H9 (cell line): ENCODE results near the gene SDHB. TPM values are rescaled to one million over a fixed set of nuclear protein-coding genes. Genes with fewer than 3 reads are reported as not detected.

Source experiments
- DNase-seq: peaks from one replicate; pipeline ENCODE4 v3.0.0-alpha.2; 2017
- H2AFZ ChIP-seq: one replicate; pipeline ENCODE4 v1.6.1; 2013; ENCODE audit warnings: mild to moderate bottlenecking, low read length, control low read depth, moderate library complexity
- H2AK5ac ChIP-seq: 2 replicates; pipeline ENCODE4 v1.6.1; 2013; ENCODE audit warnings: low read length, control low read depth, mixed read lengths; ENCODE audit not compliant: insufficient read length
- H2BK120ac ChIP-seq: one replicate; pipeline ENCODE4 v1.6.1; 2013; ENCODE audit warnings: low read depth, mild to moderate bottlenecking, low read length, control low read depth, inconsistent platforms; ENCODE audit not compliant: poor library complexity, severe bottlenecking
- H2BK12ac ChIP-seq: 2 replicates; pipeline ENCODE4 v1.6.1; 2013; ENCODE audit warnings: low read length, control low read depth, mixed read lengths, low read depth; ENCODE audit not compliant: insufficient read length
- H2BK15ac ChIP-seq: 2 replicates; pipeline ENCODE4 v1.6.1; 2013; ENCODE audit warnings: low read depth, low read length, control low read depth
- H2BK20ac ChIP-seq: one replicate; pipeline ENCODE4 v1.6.1; 2013; ENCODE audit warnings: low read depth, mild to moderate bottlenecking, low read length, control low read depth, inconsistent platforms; ENCODE audit not compliant: poor library complexity, severe bottlenecking
- H2BK5ac ChIP-seq: 2 replicates; pipeline ENCODE4 v1.6.1; 2013; ENCODE audit warnings: low read length, control low read depth, mixed read lengths; ENCODE audit not compliant: insufficient read length
- H3K14ac ChIP-seq: 2 replicates; pipeline ENCODE4 v1.6.1; 2013; ENCODE audit warnings: low read length, control low read depth; ENCODE audit not compliant: insufficient read depth
- H3K18ac ChIP-seq: 2 replicates; pipeline ENCODE4 v1.6.1; 2013; ENCODE audit warnings: low read depth, mild to moderate bottlenecking, mixed read lengths, low read length, control low read depth; ENCODE audit not compliant: insufficient read length
- H3K23ac ChIP-seq: 2 replicates; pipeline ENCODE4 v1.6.1; 2013; ENCODE audit warnings: low read length, control low read depth, mixed read lengths, low read depth; ENCODE audit not compliant: insufficient read length
- H3K23me2 ChIP-seq: 2 replicates; pipeline ENCODE4 v1.6.1; 2013; ENCODE audit warnings: low read depth, mild to moderate bottlenecking, mixed read lengths, low read length, control low read depth; ENCODE audit not compliant: insufficient read length, poor library complexity, severe bottlenecking
- H3K27ac ChIP-seq: 2 replicates; pipeline ENCODE4 v1.5.1; 2013; ENCODE audit warnings: low read length, control low read depth, mixed read lengths, low read depth; ENCODE audit not compliant: insufficient read length
- H3K27me3 ChIP-seq: 2 replicates; pipeline ENCODE4 v1.6.1; 2013; ENCODE audit warnings: low read length, control low read depth, inconsistent platforms; ENCODE audit not compliant: insufficient read depth
- H3K4ac ChIP-seq: 2 replicates; pipeline ENCODE4 v1.6.1; 2013; ENCODE audit warnings: low read depth, mild to moderate bottlenecking, control low read depth, inconsistent platforms, low read length, moderate library complexity
- H3K4me1 ChIP-seq: 2 replicates; pipeline ENCODE4 v1.6.1; 2013; ENCODE audit warnings: low read length, control low read depth, inconsistent platforms; ENCODE audit not compliant: insufficient read depth
- H3K4me2 ChIP-seq: 2 replicates; pipeline ENCODE4 v1.6.1; 2013; ENCODE audit warnings: low read length, control low read depth, mixed read lengths; ENCODE audit not compliant: insufficient read length, insufficient read depth
- H3K56ac ChIP-seq: 2 replicates; pipeline ENCODE4 v1.6.1; 2013; ENCODE audit warnings: low read depth, mild to moderate bottlenecking, mixed read lengths, low read length, control low read depth; ENCODE audit not compliant: insufficient read length
- H3K79me1 ChIP-seq: 2 replicates; pipeline ENCODE4 v1.6.1; 2013; ENCODE audit warnings: low read depth, mild to moderate bottlenecking, moderate library complexity, low read length, control low read depth, inconsistent platforms; ENCODE audit not compliant: insufficient read depth, poor library complexity, severe bottlenecking
- H3K79me2 ChIP-seq: 2 replicates; pipeline ENCODE4 v1.6.1; 2013; ENCODE audit warnings: low read length, control low read depth, inconsistent platforms; ENCODE audit not compliant: insufficient read depth
- H3K9ac ChIP-seq: 2 replicates; pipeline ENCODE4 v1.6.1; 2013; ENCODE audit warnings: low read length, control low read depth, mixed read lengths; ENCODE audit not compliant: insufficient read length; ENCODE audit errors: extremely low read depth
- H3K9me3 ChIP-seq: one replicate; pipeline ENCODE4 v1.6.1; 2013; ENCODE audit warnings: low read depth, low read length, inconsistent platforms; ENCODE audit not compliant: control insufficient read depth
- H3T11ph ChIP-seq: one replicate; pipeline ENCODE4 v1.6.1; 2013; ENCODE audit warnings: mild to moderate bottlenecking, low read length, control low read depth, inconsistent platforms
- H4K20me1 ChIP-seq: one replicate; pipeline ENCODE4 v1.6.1; 2013; ENCODE audit not compliant: control insufficient read depth, insufficient read length, insufficient read depth
- H4K5ac ChIP-seq: 2 replicates; pipeline ENCODE4 v1.6.1; 2013; ENCODE audit warnings: low read depth, mild to moderate bottlenecking, mixed read lengths, low read length, control low read depth; ENCODE audit not compliant: insufficient read length
- H4K8ac ChIP-seq: replicated peaks from 2 replicates; pipeline ENCODE4 v1.6.1; 2013; ENCODE audit warnings: low read length, control low read depth, mixed read lengths, low read depth; ENCODE audit not compliant: insufficient read length
- H4K91ac ChIP-seq: 2 replicates; pipeline ENCODE4 v1.6.1; 2013; ENCODE audit warnings: low read depth, mild to moderate bottlenecking, moderate library complexity, mixed read lengths, low read length, control low read depth; ENCODE audit not compliant: insufficient read length
- H3K27ac Mint-ChIP-seq, 3 experiments: 2 replicates in 2 of 3; 3 replicates in 1 of 3; pipeline ENCODE4 v1.8.0; 2020 to 2021; ENCODE audit warnings: mixed read lengths in 3 of 3, mild to moderate bottlenecking in 1 of 3, moderate library complexity in 1 of 3
- H3K27me3 Mint-ChIP-seq: 2 replicates; pipeline ENCODE4 v1.8.0; 2021; ENCODE audit warnings: low read depth, mild to moderate bottlenecking, moderate library complexity, mixed read lengths
- H3K36me3 Mint-ChIP-seq, 3 experiments: 2 replicates in 2 of 3; 3 replicates in 1 of 3; pipeline ENCODE4 v1.8.0; 2020 to 2021; ENCODE audit warnings: low read depth in 3 of 3, mixed read lengths in 3 of 3; ENCODE audit not compliant: insufficient read depth in 1 of 3
- H3K4me1 Mint-ChIP-seq, 2 experiments: 2 replicates each; pipeline ENCODE4 v1.8.0; 2020; ENCODE audit warnings: mixed read lengths in 2 of 2
- H3K4me3 Mint-ChIP-seq, 2 experiments: 2 replicates in 1 of 2; 3 replicates in 1 of 2; pipeline ENCODE4 v1.8.0; 2020 to 2021; ENCODE audit warnings: mild to moderate bottlenecking in 2 of 2, mixed read lengths in 2 of 2, moderate library complexity in 1 of 2
- H3K9me3 Mint-ChIP-seq, 2 experiments: 2 replicates in 1 of 2; 3 replicates in 1 of 2; pipeline ENCODE4 v1.8.0; 2020; ENCODE audit warnings: mild to moderate bottlenecking in 2 of 2, mixed read lengths in 2 of 2, moderate library complexity in 1 of 2
- WGBS: extraction: QIAGEN DNeasy Blood & Tissue Kit; methylation state at CpG from one replicate; pipeline ENCODE4 v1.1.7; 2013; ENCODE audit warnings: missing lambda C conversion rate, low lambda C conversion rate, mixed read lengths; ENCODE audit not compliant: insufficient read length; ENCODE audit errors: extremely low coverage; 5-methylcytosine and 5-hydroxymethylcytosine counted together
- total RNA-seq: library from RNA; stranded (reverse); gene quantifications from 2 replicates; pipeline ENCODE4 v1.2.1, GENCODE V29; 2021
- TF ChIP-seq, protein P1 (sequence below): fragments of 200-600 bp; sonication (generic); conservative IDR thresholded peaks from 3 replicates; pipeline ENCODE4 v1.8.0; 2021; ENCODE audit warnings: antibody characterized with exemption, mild to moderate bottlenecking

SDHB gene
- total RNA-seq, 1 experiment from 2014 or later, result 77.5 TPM

DNA sequence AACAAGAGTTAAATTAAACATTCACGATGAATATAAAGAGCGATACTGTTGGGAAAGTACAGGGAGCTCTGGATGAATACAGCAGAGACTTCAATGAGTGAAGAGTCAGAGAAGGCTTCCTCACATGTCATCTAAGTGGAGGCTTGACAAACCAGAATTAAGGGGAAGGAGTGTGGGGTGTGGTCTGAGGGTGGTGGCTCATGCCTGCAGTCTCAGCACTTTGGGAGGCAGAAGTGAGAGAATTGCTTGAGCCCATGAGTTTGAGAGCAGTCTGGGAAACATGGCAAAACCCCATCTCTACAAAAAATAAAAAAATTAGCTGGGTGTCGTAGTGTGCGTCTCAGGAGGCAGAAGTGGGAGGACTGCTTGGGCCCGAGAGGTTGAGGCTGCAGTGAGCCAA, 8.7 kb downstream of the SDHB start:
- Histone ChIP-seq H3T11ph (no peak overlapping the region), H4K91ac (no peak overlapping the region), H4K5ac (no peak overlapping the region), H4K8ac (no peak overlapping the region), H3K14ac (no peak overlapping the region), H2BK15ac (no peak overlapping the region), H2BK120ac (no peak overlapping the region), H3K23ac (no peak overlapping the region), H3K27me3 (no peaks in the 10 kb centered on the region), H3K4me2 (no peak overlapping the region), H3K18ac (no peak overlapping the region), H2BK20ac (no peak overlapping the region), H2AFZ (no peak overlapping the region), H2AK5ac (no peak overlapping the region), H3K79me1 (no peaks in the 10 kb centered on the region), H2BK5ac (no peak overlapping the region), H3K27ac (no peak overlapping the region), H3K56ac (no peak overlapping the region), H3K9ac (no peak overlapping the region), H2BK12ac (no peak overlapping the region), H3K23me2 (no peaks in the 10 kb centered on the region), H4K20me1 (no peaks in the 10 kb centered on the region), H3K79me2 (no peaks in the 10 kb centered on the region; the same call in 1 of the 2 replicates), H3K4ac (no peak overlapping the region), H3K4me1 (no peaks in the 10 kb centered on the region), H3K9me3 (no peaks in the 10 kb centered on the region)
- no peaks in the 10 kb centered on the region for H3K27me3 Mint-ChIP-seq
- no peaks in the 10 kb centered on the region for H3K9me3 Mint-ChIP-seq
- peaks cover 7 to 52% (median 36%) of the 10 kb centered on the region in 3 experiments; a peak in 6 of 7 replicates for H3K36me3 Mint-ChIP-seq
- H3K4me1 Mint-ChIP-seq, result peaks cover 3 to 7% of the 10 kb centered on the region in 2 experiments
- DNase-seq, result no peak
- peak overlapping the region in 2 of 3 experiments; percentile 19 to 29; a peak in 2 of 7 replicates for H3K27ac Mint-ChIP-seq
- no peak overlapping the region for H3K4me3 Mint-ChIP-seq
- no CpG with 5 or more reads among the region's 5 CpGs for WGBS
- TF ChIP-seq, protein P1, sequence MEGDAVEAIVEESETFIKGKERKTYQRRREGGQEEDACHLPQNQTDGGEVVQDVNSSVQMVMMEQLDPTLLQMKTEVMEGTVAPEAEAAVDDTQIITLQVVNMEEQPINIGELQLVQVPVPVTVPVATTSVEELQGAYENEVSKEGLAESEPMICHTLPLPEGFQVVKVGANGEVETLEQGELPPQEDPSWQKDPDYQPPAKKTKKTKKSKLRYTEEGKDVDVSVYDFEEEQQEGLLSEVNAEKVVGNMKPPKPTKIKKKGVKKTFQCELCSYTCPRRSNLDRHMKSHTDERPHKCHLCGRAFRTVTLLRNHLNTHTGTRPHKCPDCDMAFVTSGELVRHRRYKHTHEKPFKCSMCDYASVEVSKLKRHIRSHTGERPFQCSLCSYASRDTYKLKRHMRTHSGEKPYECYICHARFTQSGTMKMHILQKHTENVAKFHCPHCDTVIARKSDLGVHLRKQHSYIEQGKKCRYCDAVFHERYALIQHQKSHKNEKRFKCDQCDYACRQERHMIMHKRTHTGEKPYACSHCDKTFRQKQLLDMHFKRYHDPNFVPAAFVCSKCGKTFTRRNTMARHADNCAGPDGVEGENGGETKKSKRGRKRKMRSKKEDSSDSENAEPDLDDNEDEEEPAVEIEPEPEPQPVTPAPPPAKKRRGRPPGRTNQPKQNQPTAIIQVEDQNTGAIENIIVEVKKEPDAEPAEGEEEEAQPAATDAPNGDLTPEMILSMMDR, result no peak
